IgD-negative memory B cell (primary cell): ENCODE data around the gene AMOTL2. TPM values are rescaled to one million over a fixed set of nuclear protein-coding genes. Genes with fewer than 3 reads are reported as not detected.
A peak's percentile ranks its signal among the peaks of the same experiment; 100 is the strongest.

Experiments
- H3K27ac Mint-ChIP-seq, 3 donors: one replicate each; pipeline ENCODE4 v1.8.0; 2020 to 2022; ENCODE audit warnings: mild to moderate bottlenecking in 3 of 3, mixed read lengths in 3 of 3, moderate library complexity in 1 of 3
- H3K27me3 Mint-ChIP-seq: one replicate; pipeline ENCODE4 v1.8.0; 2021; ENCODE audit warnings: mixed read lengths
- H3K36me3 Mint-ChIP-seq: one replicate; pipeline ENCODE4 v1.8.0; 2020; ENCODE audit warnings: mild to moderate bottlenecking, mixed read lengths
- H3K4me1 Mint-ChIP-seq, 3 donors: one replicate each; pipeline ENCODE4 v1.8.0; 2020 to 2022; ENCODE audit warnings: mixed read lengths in 3 of 3, mild to moderate bottlenecking in 1 of 3
- H3K4me3 Mint-ChIP-seq, 4 donors: one replicate each; pipeline ENCODE4 v1.8.0; 2020 to 2022; ENCODE audit warnings: mild to moderate bottlenecking in 4 of 4, mixed read lengths in 4 of 4, moderate library complexity in 3 of 4
- H3K9me3 Mint-ChIP-seq, 3 donors: one replicate each; pipeline ENCODE4 v1.8.0; 2020 to 2021; ENCODE audit warnings: mixed read lengths in 3 of 3, mild to moderate bottlenecking in 1 of 3
- polyA plus RNA-seq: library from polyadenylated mRNA; unstranded; fragments of 300-500 nt; fragmentation: Illumina TruSeq; gene quantifications from one replicate; pipeline ENCODE4 v1.2.3, GENCODE V29; 2021

AMOTL2 gene
- polyA plus RNA-seq, 1 donor from 2014 or later, result not detected

GRCh38 chr3:134364936-134365765 lies 9.1 kb downstream of the AMOTL2 start:
- Mint-ChIP-seq H3K4me3 (peak overlapping the region in 3 of 4 donors; percentile 17 to 65 (median 19)), H3K36me3 (no peaks in the 10 kb centered on the region), H3K27me3 (peaks cover 20% of the 10 kb centered on the region), H3K4me1 (peaks cover 0 to 8% (median 2%) of the 10 kb centered on the region in 3 donors), H3K9me3 (no peaks in the 10 kb centered on the region), H3K27ac (no peak overlapping the region)

GRCh38 chr3:134364061-134364935 lies 9.9 kb downstream of the AMOTL2 start:
- peak overlapping the region in 2 of 4 donors; percentile 17 to 19 for H3K4me3 Mint-ChIP-seq
- H3K27me3 Mint-ChIP-seq, result peaks cover 18% of the 10 kb centered on the region
- peaks cover 0 to 8% (median 2%) of the 10 kb centered on the region in 3 donors for H3K4me1 Mint-ChIP-seq
- no peaks in the 10 kb centered on the region for H3K36me3 Mint-ChIP-seq
- H3K27ac Mint-ChIP-seq, result no peak overlapping the region
- H3K9me3 Mint-ChIP-seq, result no peaks in the 10 kb centered on the region

- no peaks in the 10 kb centered on the region for H3K9me3 Mint-ChIP-seq
- peak overlapping the region in 1 of 3 donors; percentile 9 for H3K27ac Mint-ChIP-seq
- no peaks in the 10 kb centered on the region for H3K36me3 Mint-ChIP-seq
- no peak overlapping the region for H3K4me3 Mint-ChIP-seq
- peaks cover 17% of the 10 kb centered on the region for H3K27me3 Mint-ChIP-seq
- H3K4me1 Mint-ChIP-seq, result peaks cover 0 to 8% (median 2%) of the 10 kb centered on the region in 3 donors
These were observed 10.9 kb downstream of the AMOTL2 start for GRCh38 chr3:134363381-134363755.

GRCh38 chr3:134362670-134363380 lies 11.4 kb downstream of the AMOTL2 start:
- Mint-ChIP-seq H3K27ac (no peak overlapping the region), H3K4me3 (peak overlapping the region in 1 of 4 donors; percentile 13), H3K36me3 (no peaks in the 10 kb centered on the region), H3K4me1 (peaks cover 0 to 8% (median 2%) of the 10 kb centered on the region in 3 donors), H3K27me3 (peaks cover 17% of the 10 kb centered on the region), H3K9me3 (no peaks in the 10 kb centered on the region)

GRCh38 chr3:134362221-134362620 lies 12.0 kb downstream of the AMOTL2 start:
- H3K36me3 Mint-ChIP-seq, result no peaks in the 10 kb centered on the region
- no peak overlapping the region for H3K27ac Mint-ChIP-seq
- no peak overlapping the region for H3K4me3 Mint-ChIP-seq
- H3K4me1 Mint-ChIP-seq, result peaks cover 0 to 8% (median 2%) of the 10 kb centered on the region in 3 donors
- H3K9me3 Mint-ChIP-seq, result no peaks in the 10 kb centered on the region
- H3K27me3 Mint-ChIP-seq, result peaks cover 17% of the 10 kb centered on the region

- no peak overlapping the region for H3K27ac Mint-ChIP-seq
- no peak overlapping the region for H3K4me3 Mint-ChIP-seq
- no peaks in the 10 kb centered on the region for H3K36me3 Mint-ChIP-seq
- peaks cover 17% of the 10 kb centered on the region for H3K27me3 Mint-ChIP-seq
- peaks cover 0 to 8% (median 2%) of the 10 kb centered on the region in 3 donors for H3K4me1 Mint-ChIP-seq
- H3K9me3 Mint-ChIP-seq, result no peaks in the 10 kb centered on the region
These were observed 12.9 kb downstream of the AMOTL2 start for GRCh38 chr3:134361162-134361835.

- Mint-ChIP-seq H3K27me3 (peaks cover 11% of the 10 kb centered on the region), H3K27ac (no peak overlapping the region), H3K9me3 (no peaks in the 10 kb centered on the region), H3K4me3 (no peak overlapping the region), H3K36me3 (no peaks in the 10 kb centered on the region), H3K4me1 (peaks cover 0 to 6% (median 2%) of the 10 kb centered on the region in 3 donors)
These were observed 14.2 kb downstream of the AMOTL2 start for GRCh38 chr3:134360046-134360445.

GRCh38 chr3:134359121-134360010 lies 14.9 kb downstream of the AMOTL2 start:
- peaks cover 0 to under 1% (median 0%) of the 10 kb centered on the region in 3 donors for H3K4me1 Mint-ChIP-seq
- peaks cover 4% of the 10 kb centered on the region for H3K27me3 Mint-ChIP-seq
- H3K9me3 Mint-ChIP-seq, result no peaks in the 10 kb centered on the region
- H3K4me3 Mint-ChIP-seq, result no peak overlapping the region
- no peaks in the 10 kb centered on the region for H3K36me3 Mint-ChIP-seq
- H3K27ac Mint-ChIP-seq, result no peak overlapping the region

- Mint-ChIP-seq H3K36me3 (no peaks in the 10 kb centered on the region), H3K4me1 (no peaks in the 10 kb centered on the region), H3K27me3 (peaks cover 2% of the 10 kb centered on the region), H3K27ac (no peak overlapping the region), H3K4me3 (no peak overlapping the region), H3K9me3 (no peaks in the 10 kb centered on the region)
These were observed 16.1 kb downstream of the AMOTL2 start for GRCh38 chr3:134357914-134358811.

GRCh38 chr3:134357261-134357913 lies 16.9 kb downstream of the AMOTL2 start:
- H3K36me3 Mint-ChIP-seq, result no peaks in the 10 kb centered on the region
- H3K27ac Mint-ChIP-seq, result no peak overlapping the region
- no peak overlapping the region for H3K4me3 Mint-ChIP-seq
- H3K9me3 Mint-ChIP-seq, result no peaks in the 10 kb centered on the region
- no peaks in the 10 kb centered on the region for H3K4me1 Mint-ChIP-seq
- H3K27me3 Mint-ChIP-seq, result no peaks in the 10 kb centered on the region

GRCh38 chr3:134356411-134357040 lies 17.7 kb downstream of the AMOTL2 start:
- Mint-ChIP-seq H3K9me3 (no peaks in the 10 kb centered on the region), H3K4me1 (no peaks in the 10 kb centered on the region), H3K27me3 (no peaks in the 10 kb centered on the region), H3K4me3 (no peak overlapping the region), H3K36me3 (no peaks in the 10 kb centered on the region), H3K27ac (no peak overlapping the region)

GRCh38 chr3:134355416-134355815 lies 18.8 kb downstream of the AMOTL2 start:
- H3K4me1 Mint-ChIP-seq, result no peaks in the 10 kb centered on the region
- H3K27me3 Mint-ChIP-seq, result no peaks in the 10 kb centered on the region
- H3K9me3 Mint-ChIP-seq, result no peaks in the 10 kb centered on the region
- no peaks in the 10 kb centered on the region for H3K36me3 Mint-ChIP-seq
- no peak overlapping the region for H3K27ac Mint-ChIP-seq
- H3K4me3 Mint-ChIP-seq, result no peak overlapping the region
